Glomerular visceral epithelial cell (primary cell): ENCODE data around the gene IQSEC2.

Experiments used
- DNase-seq: peaks from one replicate; pipeline ENCODE4 v3.0.0-alpha.2; 2016; ENCODE audit errors: extremely low spot score

The IQSEC2 gene

DNA sequence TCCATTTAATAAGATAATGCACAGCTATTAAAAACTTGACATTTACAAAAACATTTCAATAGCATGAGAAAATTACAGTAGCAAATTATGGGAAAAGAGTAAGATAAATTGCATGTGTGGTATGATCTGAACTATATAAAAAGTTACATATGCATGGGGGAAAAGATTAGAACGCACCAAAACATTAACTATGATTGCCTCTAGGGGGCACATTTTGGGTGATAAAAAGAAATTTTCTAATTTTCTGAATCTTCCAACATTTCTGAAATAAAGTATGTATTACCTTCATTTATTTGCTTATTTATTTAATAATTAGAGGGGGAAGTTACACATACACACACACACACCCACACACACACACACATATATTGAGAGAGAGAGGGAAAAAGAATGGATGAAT lies 36.8 kb downstream of the IQSEC2 start:
- DNase-seq = no peak

DNA sequence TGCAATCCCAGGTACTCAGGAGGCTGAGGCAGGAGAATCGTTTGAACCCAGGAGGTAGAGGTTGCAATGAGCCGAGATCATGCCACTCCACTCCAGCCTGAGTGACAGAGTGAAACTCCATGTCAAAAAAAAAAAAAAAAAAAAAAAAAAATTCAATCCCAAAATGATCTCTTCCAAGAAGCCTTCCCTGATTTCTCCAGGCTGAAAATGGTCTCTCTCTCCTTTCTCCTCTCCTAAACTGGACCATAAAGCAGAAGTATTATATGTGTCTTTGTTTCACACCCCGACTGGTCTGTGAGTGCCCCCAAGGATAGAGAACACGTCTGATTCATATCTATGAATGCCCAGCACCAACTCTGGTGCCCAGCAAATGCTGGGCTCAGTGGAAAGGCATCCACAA lies 39.1 kb downstream of the IQSEC2 start:
- DNase-seq = no peak

DNA sequence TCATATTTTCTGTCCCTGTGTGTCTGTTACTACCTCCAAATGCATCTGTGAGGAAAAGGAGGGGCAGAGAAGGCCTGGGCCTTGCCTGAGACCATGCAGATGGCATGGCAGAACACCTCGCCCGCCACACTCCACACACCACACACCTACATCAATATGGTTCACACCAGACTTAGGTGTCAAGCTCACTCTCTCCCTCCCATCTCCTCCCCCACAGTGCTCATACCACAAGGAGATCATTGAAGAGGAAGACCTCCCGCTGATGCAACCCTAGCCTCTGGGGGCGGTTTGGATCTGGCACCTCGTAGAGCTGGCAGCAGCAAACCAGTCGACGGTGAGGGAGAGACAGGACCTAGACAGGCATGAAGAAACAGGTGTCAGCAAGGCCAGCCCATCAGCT lies 39.8 kb downstream of the IQSEC2 start:
- no peak for DNase-seq

DNA sequence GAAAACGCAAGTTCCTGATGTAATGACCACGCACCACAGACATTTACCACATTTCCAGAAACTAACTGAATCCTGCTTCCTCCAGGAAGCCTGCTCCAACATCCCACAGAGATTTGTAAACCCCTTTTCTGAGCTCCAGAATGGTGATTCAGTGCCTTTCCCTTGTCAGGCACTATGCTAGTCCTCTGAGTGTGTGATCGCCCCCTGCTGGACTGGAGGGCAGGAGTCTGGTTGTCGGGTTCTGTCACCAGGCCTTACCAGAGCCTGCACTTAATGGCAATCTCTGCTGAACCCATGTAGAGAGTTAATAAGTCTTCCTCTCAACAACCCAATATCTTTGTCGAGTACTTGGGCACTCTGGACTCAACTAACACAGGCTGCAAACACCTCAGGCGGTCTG lies 41.9 kb downstream of the IQSEC2 start:
- no peak for DNase-seq

DNA sequence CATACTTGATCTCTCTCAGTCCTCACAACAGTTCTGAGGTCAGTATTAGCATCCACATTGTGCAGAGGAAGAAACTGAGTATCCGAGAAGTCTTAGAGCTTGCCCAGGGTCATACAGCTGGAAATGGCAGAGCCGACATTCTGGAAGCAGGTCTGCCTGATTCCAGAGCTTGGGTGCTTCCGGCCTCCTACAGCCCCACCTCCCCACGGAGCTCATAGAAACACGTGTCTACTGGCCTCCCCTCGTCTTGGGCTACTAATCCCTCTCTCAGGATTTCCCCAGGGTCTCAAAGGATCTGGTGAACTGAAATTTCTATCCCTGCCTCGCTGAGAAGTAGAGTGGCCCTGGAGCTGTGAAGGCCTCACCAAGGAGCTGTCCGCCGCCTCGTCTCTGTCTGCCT lies 44.3 kb downstream of the IQSEC2 start:
- no peak for DNase-seq

DNA sequence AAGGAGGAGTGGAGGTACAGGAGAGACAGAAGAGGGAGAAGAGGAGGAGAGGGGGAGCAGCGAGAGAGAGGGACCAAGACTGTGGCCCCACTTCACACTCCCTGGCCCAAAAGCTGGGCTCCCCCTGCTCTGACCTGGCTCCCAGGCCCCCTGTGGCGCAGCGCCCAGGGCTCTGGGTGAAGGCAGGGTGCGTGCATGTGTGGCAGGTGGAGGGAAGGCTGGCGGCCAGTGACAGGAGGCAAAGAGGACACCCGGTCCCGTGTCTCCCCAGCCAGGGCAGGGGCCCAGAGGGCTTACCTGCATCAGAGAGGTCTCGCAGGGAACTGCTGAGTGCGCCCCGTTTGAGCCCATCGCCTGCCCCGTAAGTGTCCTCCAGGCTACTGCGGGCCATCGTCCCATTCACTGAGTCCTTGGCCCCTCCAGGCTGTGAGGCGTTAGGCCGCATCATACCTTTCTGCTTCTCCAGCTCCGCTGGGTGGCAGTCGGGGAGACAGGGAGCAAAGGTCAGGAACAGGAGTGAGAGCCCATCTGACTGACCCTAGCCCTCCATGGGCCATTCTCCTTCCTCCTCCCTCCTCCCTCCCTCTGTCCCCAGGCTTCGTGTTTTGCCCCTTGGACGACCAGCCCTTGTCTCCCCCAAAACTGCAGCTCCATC lies 45.2 kb downstream of the IQSEC2 start:
- DNase-seq = no peak

DNA sequence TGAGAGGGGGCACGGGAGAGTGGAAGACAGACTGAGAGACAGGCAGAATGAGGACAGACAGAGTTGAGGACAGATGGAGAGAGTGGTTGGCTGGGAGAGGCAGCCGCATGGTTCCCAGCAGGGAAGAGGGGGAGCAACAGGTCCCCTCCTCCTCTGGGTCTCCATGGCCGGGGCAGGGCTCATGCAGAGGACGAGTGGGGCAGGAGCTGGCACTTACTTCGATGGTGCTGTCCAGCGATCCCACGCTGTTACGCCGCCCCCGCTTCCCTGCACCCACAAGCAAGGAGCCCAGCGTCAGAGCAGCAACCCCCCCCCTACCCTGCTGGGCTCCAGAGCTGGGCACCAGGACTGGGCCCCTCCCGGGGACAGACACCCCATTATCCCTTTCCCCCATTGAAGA lies 45.8 kb downstream of the IQSEC2 start:
- no peak for DNase-seq

DNA sequence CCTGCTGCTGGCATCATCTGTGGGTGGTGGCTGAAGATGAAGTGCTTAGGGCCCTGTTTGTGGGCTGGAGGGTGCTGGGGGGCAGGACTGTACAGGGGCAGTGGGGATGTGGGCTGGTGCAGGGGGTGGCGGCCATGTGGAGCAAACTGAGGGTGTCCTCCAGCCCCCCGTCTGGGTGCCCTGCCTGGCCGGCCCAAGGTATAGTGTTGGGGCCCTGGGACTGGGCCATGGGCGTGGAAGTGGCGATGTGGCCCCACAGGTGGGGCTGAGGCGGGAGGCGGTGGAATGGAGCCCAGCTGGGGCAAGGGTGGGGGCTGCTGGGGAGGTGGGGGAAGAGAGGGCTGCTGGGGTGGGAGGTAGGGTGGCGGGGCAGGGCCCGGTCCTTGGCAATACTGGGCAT lies 46.9 kb downstream of the IQSEC2 start:
- DNase-seq = no peak

DNA sequence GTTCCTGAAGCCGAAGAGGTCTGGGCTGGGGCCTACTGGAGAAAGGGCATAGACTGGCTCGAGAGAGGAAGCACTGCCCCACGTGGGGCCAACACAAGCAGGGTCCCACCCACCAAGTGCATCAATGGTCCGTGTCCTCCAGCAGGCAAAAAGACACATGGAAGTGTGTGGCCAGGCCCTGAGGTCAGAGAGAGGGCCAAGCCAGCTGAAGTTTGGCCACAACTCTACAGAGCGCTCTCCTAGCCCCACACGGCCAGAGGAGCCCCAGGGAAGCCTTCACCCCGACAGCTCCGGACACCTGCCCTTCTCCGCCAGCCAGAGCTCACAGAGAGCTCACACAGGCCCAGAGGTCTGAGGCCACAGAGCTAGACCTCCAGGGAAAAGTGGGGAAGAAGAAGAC lies 47.8 kb downstream of the IQSEC2 start:
- DNase-seq = no peak

DNA sequence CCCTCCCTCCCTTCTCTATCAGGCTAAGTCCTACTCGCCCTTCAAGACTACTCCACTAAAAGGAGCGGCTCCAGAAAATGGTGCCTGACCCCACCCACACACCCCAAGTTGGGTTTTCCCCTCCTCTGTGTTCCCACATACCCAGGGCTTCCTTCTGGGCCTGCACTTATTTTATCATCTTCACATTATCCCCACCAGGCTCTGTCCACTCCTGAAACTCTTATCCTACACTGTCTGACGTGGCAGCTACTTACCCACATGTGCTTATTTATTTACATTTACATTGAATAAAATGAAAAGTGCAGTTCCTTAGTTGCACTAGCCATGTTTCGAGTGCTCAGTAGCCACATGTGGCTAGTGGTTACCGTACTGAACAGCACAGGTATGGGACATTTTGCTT lies 51.3 kb downstream of the IQSEC2 start:
- DNase-seq = no peak

DNA sequence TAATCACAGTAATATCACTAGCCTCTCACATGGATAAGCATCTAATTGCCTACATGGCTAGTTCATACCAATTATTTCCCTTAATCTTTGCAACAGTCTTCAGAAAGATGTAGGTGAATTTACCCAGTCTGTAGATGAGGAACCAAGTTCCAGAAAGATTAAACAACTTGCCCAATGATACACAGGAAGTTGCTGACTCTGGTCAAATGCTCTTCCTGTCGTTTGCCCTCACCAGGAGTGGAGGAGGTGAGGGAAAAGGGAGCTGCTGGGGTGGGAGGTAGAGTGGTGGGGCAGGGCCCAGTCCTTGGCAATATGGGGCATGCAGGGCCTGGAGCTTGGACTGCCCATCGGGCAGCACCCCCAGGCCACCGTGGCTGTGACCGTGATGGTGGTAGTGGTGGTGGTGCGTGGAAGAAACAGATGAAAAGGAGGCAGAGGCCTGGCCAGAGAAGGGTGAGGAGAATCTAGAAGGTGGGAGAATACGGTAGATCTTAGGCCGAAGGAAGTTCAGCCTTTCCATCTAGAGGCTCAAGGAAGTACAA lies 54.1 kb downstream of the IQSEC2 start:
- no peak for DNase-seq

DNA sequence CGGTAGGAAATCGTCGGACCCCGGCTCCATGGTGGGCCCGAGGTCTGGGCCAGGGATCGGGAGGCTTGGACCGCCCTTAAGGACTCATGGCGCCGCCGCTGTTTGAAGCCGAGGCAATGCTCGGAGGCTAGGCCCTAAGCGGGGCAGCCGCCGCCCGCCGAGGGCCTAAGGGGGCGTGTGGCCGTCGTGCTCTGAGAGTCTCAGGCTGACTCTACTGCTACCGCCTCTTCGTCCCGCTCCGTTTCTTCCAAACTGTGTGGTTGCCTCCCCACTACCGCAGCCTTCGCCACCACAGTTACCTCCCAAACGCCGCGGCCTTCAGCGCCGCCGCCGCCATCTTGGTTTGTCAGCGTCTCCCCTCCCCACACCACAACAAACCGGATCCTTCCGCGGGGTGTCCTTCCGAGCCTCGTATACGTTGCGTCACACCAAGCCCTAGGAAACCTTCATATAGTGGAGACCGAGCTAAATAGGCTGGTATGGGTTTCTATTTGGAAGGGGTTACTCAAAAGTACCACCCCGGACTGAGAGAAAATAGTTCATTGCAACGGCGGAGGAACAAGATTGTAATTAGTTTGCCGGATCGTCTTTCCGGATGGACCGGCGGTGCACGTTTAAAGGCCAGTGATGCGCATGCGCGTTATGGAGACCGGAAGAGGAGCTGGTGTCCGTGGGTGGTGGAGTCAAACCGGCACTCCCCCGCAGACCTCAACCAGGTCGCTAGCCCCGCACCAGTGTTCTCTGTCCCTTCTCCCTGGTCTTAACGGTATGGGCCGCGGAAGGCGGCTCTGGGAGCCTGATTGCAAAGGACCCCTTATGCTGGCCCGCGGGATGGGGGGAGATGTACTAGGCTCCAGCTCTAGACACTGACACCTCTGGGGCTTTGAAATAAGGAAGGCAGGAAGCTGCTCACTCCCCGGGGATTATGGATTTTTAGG lies 56.3 kb downstream of the IQSEC2 start, which contains the start of gene KDM5C:
Gene KDM5C (minus strand): TSS at position 348 of the 938 bp plus-strand sequence. CDS start 318 bp downstream, at position 30.
- peak; percentile 89 for DNase-seq

DNA sequence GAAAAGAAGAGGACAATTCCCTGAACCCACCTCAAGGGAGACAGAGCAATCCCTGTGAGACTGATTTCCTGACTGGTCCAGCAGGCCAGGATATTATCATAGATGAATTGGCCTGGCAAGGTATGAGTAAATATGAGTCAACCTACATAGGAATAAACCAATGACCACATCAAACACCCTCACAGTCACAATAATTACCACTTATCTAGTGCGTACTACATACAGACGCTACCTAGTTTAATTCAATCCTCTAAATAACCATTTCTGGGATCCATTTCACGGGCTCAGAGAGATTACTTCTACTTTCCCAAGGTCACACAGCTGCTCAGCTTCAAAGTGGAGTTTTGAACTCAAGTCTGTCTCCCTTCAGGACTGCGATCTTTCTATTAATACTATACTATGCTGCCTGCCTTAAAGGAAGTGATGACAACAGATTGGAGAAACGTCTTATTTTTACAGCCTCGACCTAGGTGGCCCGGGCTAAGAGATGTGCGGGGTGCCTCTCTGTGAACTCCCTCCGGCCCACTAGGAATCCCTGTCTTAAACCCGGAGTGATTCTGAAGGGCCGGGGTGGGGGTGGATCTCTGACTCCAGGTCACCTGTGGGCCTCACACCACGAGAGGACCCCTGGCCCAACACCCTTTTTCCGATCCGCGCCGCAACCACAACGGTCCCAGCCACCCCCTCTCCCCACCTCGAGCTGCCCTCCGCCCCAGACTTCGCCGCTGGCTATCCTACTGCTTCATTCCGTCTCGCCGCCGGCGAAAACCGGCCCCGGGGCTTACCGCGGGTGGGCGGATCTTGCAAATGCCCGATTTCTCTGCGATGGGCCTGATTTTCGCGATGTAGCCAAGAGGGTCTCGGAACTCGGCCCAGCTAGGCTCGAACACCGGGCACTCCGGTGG lies 57.2 kb downstream of the IQSEC2 start:
- DNase-seq = peak; percentile 47

DNA sequence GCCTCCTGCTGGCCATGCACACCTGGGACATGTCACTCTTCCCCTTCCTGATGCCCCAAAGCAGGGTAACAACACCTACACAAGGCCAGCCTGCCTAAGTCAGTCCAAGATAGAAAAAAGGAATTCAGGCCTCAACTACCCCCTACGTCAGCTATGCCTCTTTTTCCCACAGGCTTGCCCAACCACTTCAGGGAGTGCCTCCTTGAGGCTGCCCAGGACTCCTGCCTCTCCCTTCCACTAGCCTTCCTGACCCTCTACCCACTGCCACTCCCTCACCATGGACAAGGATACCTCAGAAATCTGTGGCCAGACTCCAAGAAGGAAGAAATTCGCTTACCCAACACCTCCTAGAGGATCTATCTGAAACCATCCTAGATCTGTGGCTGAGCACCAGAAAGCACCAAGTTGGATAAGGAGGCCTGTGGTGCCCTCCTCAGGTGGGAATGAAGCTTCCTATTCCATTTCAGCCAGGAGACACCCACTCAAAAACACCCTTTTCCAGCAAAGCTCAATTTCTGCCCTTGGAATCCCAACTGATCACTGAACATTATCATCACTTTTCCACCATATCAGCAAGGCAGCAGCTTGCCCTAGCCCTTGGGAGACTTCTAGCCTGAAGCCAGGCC lies 58.2 kb downstream of the IQSEC2 start:
- DNase-seq = no peak
